Vagina (tissue), 2 donors: ENCODE results near the gene AP3D1. TPM values are rescaled to one million over a fixed set of nuclear protein-coding genes. Genes with fewer than 3 reads are reported as not detected.

Source experiments
- DNase-seq, 2 donors: peaks; one replicate each; pipeline ENCODE4 v3.0.0-alpha.2; 2017; ENCODE audit errors: extremely low spot score in 2 of 2
- H3K27ac ChIP-seq: fragments of 200-600 bp; sonication (generic); one replicate; pipeline ENCODE4 v1.5.1; 2019
- H3K27me3 ChIP-seq: fragments of 200-600 bp; sonication (generic); one replicate; pipeline ENCODE4 v1.5.1; 2019
- H3K36me3 ChIP-seq, 2 donors: fragments of 200-600 bp; sonication (generic); one replicate each; pipeline ENCODE4 v1.5.1; 2017 to 2019
- H3K4me1 ChIP-seq: fragments of 200-600 bp; sonication (generic); one replicate; pipeline ENCODE4 v1.5.1; 2019
- H3K4me3 ChIP-seq, 2 donors: fragments of 200-600 bp; sonication (generic); 1 replicate in 1 of 2; 2 replicates in 1 of 2; pipeline ENCODE4 v1.5.1; 2016 to 2019
- H3K9me3 ChIP-seq: fragments of 200-600 bp; sonication (generic); one replicate; pipeline ENCODE4 v1.5.1; 2019
- POLR2A ChIP-seq, 2 donors: fragments of 450-650 bp; IDR thresholded peaks; one replicate each; pipeline ENCODE4 v1.6.1; 2017; ENCODE audit warnings: antibody characterized with exemption in 2 of 2, mild to moderate bottlenecking in 2 of 2, moderate library complexity in 2 of 2
- POLR2AphosphoS5 ChIP-seq, 2 donors: sonication (generic); formaldehyde crosslinking; IDR thresholded peaks; one replicate each; pipeline ENCODE4 v1.9.0; 2017; ENCODE audit warnings: antibody characterized with exemption in 2 of 2, mild to moderate bottlenecking in 2 of 2, low read depth in 1 of 2; ENCODE audit not compliant: insufficient read depth in 1 of 2
- intact Hi-C: fragments of 100-400 bp; cut with DNase I; formaldehyde crosslinking; loops from one replicate; pipeline ENCODE4 v1.15.1; 2023
- total RNA-seq: library from RNA; depleted of rRNA; stranded (reverse); fragments of >200 nt; gene quantifications from one replicate; pipeline ENCODE4 v1.2.3, GENCODE V29; 2016
- TF ChIP-seq, protein P1 (sequence below), 3 experiments: fragments of 450-650 bp in 2 of 3; fragments of 200-600 bp in 1 of 3; sonication (generic) in 1 of 3; IDR thresholded peaks; one replicate each; pipeline ENCODE4 v1.5.1; 2017 to 2019; ENCODE audit warnings: antibody characterized with exemption in 3 of 3, mild to moderate bottlenecking in 2 of 3, moderate library complexity in 2 of 3

The AP3D1 gene
- total RNA-seq, 1 donor from 2014 or later, result 62.9 TPM

DNA sequence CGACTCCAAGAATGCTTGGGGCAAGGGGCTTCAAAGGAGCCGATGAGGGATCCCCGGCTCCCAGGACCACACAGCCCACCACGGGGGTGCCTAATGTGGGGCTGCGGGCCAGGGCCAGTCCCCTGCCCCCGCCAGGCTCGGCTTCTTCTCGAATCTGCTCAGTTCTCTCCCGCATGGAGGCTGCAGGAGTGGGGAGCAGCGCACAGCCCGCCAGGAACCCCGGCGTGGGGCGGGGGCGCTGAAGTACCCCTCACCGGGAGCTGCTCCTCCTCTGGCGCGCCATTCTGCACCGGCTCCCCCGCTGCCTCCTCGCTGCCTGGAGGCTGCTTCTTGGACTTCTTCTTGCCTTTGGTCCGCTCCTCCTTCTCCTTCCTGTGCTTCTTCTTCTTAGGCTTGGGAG is 39.9 kb downstream of the AP3D1 start:
- no peak overlapping the region for H3K27ac ChIP-seq
- no peaks in the 10 kb centered on the region for H3K4me1 ChIP-seq
- H3K4me3 ChIP-seq, result no peak overlapping the region
- no peaks in the 10 kb centered on the region for H3K9me3 ChIP-seq
- no peak for DNase-seq
- intact Hi-C loops, result no loop called here
- TF ChIP-seq, protein P1, sequence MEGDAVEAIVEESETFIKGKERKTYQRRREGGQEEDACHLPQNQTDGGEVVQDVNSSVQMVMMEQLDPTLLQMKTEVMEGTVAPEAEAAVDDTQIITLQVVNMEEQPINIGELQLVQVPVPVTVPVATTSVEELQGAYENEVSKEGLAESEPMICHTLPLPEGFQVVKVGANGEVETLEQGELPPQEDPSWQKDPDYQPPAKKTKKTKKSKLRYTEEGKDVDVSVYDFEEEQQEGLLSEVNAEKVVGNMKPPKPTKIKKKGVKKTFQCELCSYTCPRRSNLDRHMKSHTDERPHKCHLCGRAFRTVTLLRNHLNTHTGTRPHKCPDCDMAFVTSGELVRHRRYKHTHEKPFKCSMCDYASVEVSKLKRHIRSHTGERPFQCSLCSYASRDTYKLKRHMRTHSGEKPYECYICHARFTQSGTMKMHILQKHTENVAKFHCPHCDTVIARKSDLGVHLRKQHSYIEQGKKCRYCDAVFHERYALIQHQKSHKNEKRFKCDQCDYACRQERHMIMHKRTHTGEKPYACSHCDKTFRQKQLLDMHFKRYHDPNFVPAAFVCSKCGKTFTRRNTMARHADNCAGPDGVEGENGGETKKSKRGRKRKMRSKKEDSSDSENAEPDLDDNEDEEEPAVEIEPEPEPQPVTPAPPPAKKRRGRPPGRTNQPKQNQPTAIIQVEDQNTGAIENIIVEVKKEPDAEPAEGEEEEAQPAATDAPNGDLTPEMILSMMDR (IDR thresholded peaks at IDR 0.05), result no peak
- no peak for TF ChIP-seq POLR2AphosphoS5 (IDR thresholded peaks at IDR 0.05; ENCODE audit: insufficient read depth in 1 of 2, low read depth in 1 of 2)
- TF ChIP-seq POLR2A (IDR thresholded peaks at IDR 0.05), result no peak
- peaks cover 5 to 84% of the 10 kb centered on the region in 2 donors for H3K36me3 ChIP-seq
- H3K27me3 ChIP-seq, result no peaks in the 10 kb centered on the region

DNA sequence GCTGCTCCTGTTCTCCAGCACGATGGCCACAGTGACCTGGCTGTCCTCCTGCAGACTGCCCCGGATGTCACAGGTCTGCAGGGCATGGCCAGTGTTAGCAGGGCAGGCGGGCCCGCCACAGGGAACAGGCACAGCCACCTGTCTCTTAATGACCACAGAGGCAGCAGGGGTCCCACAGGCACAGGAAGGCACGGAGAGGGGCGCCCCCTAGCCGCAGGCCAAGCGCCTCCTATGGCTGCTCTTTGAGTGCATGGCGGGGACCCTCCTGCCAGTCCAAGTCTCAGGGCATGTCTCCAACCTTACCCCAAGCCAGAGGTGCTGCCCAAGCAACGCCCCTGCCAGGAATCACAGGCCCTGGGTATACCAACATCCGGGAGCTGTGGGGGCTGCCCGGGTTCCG is 40.5 kb downstream of the AP3D1 start:
- Histone ChIP-seq H3K4me3 (no peak overlapping the region), H3K4me1 (no peaks in the 10 kb centered on the region), H3K27ac (no peak overlapping the region), H3K27me3 (no peaks in the 10 kb centered on the region), H3K9me3 (no peaks in the 10 kb centered on the region), H3K36me3 (peaks cover 5 to 84% of the 10 kb centered on the region in 2 donors)
- TF ChIP-seq POLR2A (IDR thresholded peaks at IDR 0.05), result no peak
- TF ChIP-seq, protein P1 (IDR thresholded peaks at IDR 0.05), result no peak
- no peak for TF ChIP-seq POLR2AphosphoS5 (IDR thresholded peaks at IDR 0.05; ENCODE audit: insufficient read depth in 1 of 2, low read depth in 1 of 2)
- intact Hi-C loops, result no loop called here
- no peak for DNase-seq

DNA sequence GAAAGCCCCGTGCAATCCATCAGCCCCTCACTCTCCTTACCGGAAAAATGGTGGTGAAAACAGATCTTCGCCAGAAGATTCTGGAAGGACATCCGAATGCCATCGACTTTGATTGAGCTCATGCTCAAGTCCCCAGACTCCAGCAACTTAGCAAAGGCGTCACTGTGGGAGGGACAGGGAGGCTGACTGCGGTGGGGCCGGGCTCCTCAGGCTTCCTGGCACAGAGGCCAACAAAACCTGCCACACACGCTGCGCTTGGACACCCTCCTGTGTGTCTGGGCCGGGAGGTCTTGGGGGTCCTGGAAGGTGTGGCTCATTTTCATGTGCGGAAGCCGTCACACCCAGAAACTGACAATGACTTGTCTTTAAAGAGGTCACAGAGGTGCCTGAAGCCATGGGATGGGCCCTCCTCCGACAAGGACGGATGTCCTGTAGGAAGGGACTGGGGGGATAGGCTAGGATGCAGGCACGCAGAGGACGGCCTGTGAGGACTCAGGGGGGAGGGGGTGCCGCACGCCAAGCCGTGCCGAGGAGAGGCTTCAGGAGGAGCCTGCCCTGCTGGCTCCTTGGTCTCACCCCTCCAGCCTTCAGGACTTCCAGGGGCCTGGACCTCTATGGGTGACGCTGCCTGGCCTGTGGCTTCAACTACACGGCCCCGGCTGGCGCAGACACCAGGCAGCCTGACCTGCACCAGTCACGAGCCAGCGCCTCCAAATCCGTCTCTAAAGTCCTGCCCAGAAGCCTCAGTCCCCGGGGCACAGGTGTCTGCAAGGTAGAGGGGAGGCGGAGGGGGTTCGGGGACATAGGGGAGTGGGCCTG is 42.1 kb downstream of the AP3D1 start:
- TF ChIP-seq POLR2AphosphoS5 (IDR thresholded peaks at IDR 0.05; ENCODE audit: insufficient read depth in 1 of 2, low read depth in 1 of 2) (no peak), POLR2A (IDR thresholded peaks at IDR 0.05) (no peak)
- TF ChIP-seq, protein P1 (IDR thresholded peaks at IDR 0.05), result no peak
- no peak overlapping the region for H3K27ac ChIP-seq
- H3K9me3 ChIP-seq, result no peaks in the 10 kb centered on the region
- no peaks in the 10 kb centered on the region for H3K4me1 ChIP-seq
- H3K4me3 ChIP-seq, result no peak overlapping the region
- no peak for DNase-seq
- no peaks in the 10 kb centered on the region for H3K27me3 ChIP-seq
- H3K36me3 ChIP-seq, result peaks cover 5 to 73% of the 10 kb centered on the region in 2 donors
- intact Hi-C loops, result no loop called here

DNA sequence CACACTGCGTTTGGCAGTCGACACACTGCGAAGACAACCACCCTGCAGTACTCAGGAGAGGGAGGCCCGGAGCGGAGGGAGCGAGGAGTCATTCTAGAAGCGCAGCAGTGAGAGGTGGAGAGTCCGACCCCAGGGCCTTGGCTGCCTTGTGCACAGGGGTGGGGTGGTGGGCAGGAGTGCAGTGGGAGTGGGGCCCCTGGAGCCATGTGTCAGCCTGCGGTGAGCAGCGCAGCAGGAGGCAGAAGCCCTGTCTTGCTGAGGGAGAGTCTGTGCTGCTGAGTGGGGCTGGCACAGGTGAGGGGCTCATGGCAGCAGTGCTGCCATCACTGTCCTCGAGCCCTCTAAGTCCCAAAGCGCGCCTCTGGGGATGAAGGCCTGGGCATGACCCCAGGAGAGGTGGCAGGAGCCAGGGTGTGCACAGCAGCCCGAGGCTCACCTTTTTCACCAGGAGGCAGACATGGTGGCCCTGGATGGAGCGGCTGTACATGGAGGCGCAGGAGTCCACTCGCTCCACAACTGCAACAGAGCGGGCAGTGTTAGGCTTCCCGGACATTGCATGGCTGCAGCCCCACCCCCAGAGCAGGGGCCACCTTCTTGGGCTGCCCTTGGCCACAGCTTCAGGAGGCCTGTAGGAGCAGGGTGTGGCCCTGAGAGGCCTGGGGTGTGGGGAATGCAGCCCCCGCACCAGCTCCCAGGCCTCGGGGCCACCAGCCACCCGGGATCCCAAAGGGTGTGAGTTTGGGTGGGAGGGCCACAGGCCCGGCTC is 42.9 kb downstream of the AP3D1 start:
- DNase-seq, result no peak
- Histone ChIP-seq H3K4me1 (no peaks in the 10 kb centered on the region), H3K36me3 (peaks cover 5 to 65% of the 10 kb centered on the region in 2 donors), H3K9me3 (no peaks in the 10 kb centered on the region), H3K27ac (no peak overlapping the region), H3K27me3 (no peaks in the 10 kb centered on the region), H3K4me3 (no peak overlapping the region)
- intact Hi-C loops, result no loop called here
- TF ChIP-seq POLR2A (IDR thresholded peaks at IDR 0.05) (no peak), POLR2AphosphoS5 (IDR thresholded peaks at IDR 0.05; ENCODE audit: insufficient read depth in 1 of 2, low read depth in 1 of 2) (no peak)
- TF ChIP-seq, protein P1 (IDR thresholded peaks at IDR 0.05), result no peak
